ENCODE measurements around the gene SAP30.

SAP30 gene

DNA sequence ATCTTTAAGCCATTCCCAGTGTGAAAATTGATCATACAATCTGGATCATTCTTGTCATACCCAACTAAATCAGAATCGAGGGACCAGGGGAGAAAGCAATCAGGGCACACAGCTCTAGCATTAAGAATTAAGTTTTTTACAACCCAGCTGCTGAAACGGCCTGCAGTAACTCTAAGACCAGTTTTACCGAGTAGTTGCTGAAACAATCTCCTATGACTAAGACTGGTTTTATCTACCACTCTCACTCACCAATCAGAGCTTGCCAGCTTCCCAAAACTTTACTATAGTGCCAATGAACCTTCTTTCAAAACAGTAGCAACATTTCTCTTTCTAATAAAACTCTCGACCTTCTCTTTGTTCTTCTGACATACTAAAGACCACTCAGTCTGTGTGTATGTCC is 2.8 kb upstream of the SAP30 start:
- no peak for DNase-seq

DNA sequence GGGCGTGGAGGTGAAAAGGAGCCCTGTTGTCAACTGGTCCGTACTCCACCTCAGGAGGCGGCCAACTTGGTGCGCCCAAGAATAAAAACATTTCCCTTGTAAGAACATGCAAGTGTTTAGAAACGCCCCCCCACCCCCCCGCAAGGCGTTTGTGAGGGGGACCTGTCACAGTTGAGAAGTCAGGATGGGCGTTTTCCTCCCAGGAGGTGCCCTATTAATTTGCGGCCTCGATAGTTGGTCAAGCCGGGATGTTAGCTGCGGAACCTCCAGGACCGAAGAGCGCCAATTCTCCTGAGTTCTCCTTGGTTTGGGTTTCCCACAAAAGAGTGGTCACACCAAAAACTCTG is 651 bp upstream of the SAP30 start:
- DNase-seq = no peak

GRCh38 chr4:173371292-173372192 is 788 bp downstream of the SAP30 start:
- DNase-seq = peak; percentile 67

DNA sequence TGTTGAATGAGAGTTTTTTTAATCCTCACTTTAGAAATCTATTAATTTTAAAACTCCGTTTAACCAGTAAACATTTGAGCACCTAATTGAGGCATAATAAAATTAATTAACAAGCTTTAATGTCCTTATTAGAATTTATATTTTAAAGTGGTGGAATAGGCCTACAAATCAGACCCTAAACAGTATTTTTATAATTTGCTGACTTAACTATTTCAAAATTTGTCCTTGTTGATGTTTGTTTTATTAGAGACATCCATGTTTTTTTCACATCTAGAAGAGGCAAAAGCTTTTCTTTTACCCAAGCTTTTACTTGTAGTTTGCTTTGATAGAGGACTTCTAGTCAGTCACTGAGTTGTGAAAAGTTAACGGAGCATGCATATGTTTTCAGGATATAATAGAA is 3.8 kb downstream of the SAP30 start:
- no peak for DNase-seq

GRCh38 chr4:173379929-173380328 is 9.2 kb downstream of the SAP30 start:
- DNase-seq = no peak

GRCh38 chr4:173380987-173381386 is 10.2 kb downstream of the SAP30 start:
- DNase-seq = no peak

DNA sequence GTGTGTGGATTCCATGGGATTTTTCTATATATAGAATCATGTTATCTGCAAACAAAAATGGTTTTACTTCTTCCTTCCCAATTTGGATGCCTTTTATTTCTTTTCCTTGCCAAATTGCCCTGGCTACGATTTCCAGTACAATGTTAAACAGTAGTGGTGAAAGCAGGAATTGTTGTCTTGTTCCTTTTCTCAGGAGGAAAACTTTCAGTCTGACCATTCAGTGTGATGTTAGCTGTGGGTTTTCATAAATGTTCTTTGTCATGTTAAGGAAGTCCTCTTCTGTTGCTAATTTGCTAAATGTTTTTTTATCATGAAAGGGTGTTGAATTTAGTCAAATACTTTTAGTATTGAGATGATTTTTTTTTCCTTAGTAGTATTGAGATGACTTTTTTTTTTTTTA is 10.9 kb downstream of the SAP30 start:
- DNase-seq = no peak

GRCh38 chr4:173382349-173382748 is 11.6 kb downstream of the SAP30 start:
- no peak for DNase-seq

DNA sequence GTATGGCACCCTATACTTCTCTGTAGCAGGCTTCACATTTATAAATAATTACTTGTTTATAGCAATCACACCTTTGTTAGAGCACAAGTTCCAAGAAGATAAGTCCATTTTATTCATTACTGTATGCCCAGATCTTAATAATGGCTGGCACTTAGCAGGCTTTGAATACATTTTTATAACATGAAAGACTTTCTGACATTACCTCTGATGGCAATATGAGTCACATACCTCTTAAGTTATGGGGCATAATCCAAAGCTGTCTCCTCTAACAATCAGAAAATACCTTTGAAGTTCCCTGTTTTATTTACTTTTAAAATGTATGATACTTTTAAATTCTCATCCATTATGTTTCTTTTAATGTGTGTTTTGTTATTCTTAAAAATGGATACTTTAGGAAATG is 16.0 kb downstream of the SAP30 start:
- DNase-seq = no peak

DNA sequence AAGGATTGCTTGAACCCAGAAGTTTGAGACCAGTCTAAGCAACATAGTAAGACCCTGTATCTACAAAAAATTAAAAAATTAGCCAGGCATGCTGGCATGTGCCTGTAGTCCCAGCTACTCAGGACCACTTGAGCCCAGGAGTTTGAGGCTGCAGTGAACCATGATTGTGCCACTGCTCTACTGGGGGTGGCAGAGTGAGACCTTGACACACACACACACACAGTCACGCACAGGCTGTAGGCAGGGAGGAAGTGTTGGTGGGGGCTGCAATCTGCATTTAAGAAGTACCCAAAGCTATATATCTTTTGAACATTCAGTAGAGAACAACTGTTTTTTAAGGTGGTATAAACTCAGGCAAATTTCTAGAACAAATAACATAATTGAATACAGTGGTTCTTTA is 20.9 kb downstream of the SAP30 start:
- DNase-seq = no peak

DNA sequence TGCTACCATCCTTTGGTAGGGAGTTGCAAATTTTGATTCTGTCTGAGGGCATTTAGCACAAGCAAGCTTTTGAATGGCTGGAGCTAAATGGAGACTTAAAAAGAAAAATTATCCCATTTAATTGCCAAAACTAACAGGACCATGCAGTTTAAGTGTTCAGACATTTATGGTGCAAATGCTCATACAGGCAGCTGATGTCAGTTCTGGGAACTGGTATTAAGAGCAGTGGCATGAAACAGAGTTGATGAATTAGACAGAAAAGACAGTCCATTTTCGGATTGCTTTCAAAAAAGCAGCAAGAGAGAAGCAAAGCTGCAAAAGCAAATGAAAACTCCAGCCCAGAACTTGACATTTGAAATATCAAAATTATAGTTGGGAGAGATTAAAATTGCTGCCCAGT is 26.9 kb downstream of the SAP30 start:
- DNase-seq = no peak

GRCh38 chr4:173398220-173398619 is 27.5 kb downstream of the SAP30 start:
- DNase-seq = no peak

GRCh38 chr4:173398779-173399415 is 28.1 kb downstream of the SAP30 start, which contains the start of gene SCRG1:
Gene SCRG1 (minus strand): TSS chr4:173399116. CDS start chr4:173391414, 7,702 bp downstream.
- DNase-seq = no peak

DNA sequence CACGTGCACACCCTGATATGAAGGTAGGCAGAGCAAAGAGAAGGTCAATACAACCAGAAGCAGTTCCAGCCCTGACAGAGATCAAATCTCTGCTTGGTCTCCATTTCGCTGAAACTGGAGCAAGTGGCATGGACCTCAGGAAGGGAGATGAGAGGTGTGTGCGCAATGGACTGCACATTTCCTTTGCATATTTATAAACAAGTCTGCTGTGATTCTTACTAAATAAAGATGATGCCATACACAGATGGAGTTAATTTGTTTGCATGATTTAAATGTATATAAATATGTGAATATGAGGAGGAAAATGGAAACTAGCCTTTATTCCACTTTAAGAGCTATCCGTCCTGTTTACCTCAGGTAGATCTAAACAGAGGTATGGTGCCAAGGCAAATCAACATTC is 30.3 kb downstream of the SAP30 start:
- DNase-seq = no peak

DNA sequence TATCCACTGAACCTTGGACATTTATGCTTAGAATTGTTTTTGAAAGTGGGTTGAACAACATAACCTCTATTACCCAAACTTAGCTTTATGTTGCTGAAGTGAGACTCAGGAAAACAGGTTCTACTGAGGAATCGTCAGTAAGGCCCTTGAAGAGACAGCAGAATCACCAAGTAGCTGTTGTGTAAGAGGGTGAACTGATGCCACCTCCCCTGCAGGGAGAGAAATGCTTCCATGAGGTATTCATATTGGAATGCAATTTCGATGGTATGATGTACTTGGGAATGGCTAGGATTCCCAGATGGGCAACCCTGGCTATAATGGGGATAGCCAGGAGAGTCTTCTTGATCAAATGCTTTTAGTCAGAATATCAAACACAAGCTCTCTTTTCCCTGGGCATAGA is 32.3 kb downstream of the SAP30 start:
- no peak for DNase-seq

- no peak for DNase-seq
These were observed 33.6 kb downstream of the SAP30 start for GRCh38 chr4:173404296-173404865.

- DNase-seq = no peak
These were observed 35.3 kb downstream of the SAP30 start for GRCh38 chr4:173405840-173406606.

GRCh38 chr4:173410079-173410478 is 39.3 kb downstream of the SAP30 start:
- DNase-seq = no peak

DNA sequence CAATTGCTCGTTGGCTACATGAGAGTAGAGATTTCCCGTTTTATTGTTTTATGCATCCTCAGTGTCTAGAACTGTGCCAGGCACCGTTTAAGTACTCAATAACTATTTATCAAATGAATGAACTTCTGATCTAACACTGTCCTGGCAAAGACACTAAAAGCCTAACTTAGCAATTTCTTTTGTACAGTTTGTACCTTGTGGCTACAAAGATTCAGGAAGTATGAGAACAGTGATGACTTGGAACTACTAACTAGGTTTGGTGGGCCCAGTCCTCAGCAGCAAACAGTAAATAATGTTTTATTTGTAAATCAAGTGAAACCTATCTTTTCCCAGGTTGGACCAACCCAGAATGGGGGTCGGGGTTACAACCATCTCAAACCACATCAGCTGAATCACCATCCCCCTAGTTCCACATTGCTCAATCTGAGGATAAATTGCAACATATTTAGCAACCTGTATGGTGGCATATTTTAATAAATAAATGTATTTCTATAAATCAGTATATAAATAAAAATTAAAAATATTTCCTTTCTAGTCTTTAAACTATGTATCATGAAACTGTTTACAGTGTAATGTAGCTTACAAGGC is 40.4 kb downstream of the SAP30 start:
- no peak for DNase-seq

- no peak for DNase-seq
These were observed 42.3 kb downstream of the SAP30 start for GRCh38 chr4:173413036-173413435.

DNA sequence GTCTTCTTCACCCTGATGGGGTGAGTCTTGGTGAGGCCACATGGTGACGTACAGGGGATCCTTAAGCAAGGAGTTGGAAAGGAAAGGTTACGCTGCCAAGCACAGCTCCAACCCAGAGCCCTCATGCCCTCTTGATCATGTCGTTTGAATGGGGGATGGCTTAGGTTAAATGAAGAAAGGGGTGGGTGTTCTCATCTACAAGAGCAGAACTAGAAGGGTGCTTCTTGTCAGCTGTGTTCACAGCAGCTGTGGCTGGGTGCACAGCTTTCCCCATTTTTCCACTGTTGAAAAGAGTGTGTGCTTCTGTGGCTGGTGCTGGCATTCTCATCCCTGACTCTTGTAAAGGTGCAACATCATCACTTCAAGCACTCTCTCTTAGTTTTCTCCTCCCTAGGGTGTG is 43.7 kb downstream of the SAP30 start:
- DNase-seq = no peak

- no peak for DNase-seq
These were observed 44.3 kb downstream of the SAP30 start for GRCh38 chr4:173415092-173415491.

Data from NCI-H82 (cell line).